ENCODE measurements around the gene CDKL5. TPM values are rescaled to one million over a fixed set of nuclear protein-coding genes. Genes with fewer than 3 reads are reported as not detected.

The CDKL5 gene
- total and polyA plus RNA-seq, 2 experiments from 2014 or later: 7.5 to 13.7 TPM

- TF ChIP-seq, protein P1, sequence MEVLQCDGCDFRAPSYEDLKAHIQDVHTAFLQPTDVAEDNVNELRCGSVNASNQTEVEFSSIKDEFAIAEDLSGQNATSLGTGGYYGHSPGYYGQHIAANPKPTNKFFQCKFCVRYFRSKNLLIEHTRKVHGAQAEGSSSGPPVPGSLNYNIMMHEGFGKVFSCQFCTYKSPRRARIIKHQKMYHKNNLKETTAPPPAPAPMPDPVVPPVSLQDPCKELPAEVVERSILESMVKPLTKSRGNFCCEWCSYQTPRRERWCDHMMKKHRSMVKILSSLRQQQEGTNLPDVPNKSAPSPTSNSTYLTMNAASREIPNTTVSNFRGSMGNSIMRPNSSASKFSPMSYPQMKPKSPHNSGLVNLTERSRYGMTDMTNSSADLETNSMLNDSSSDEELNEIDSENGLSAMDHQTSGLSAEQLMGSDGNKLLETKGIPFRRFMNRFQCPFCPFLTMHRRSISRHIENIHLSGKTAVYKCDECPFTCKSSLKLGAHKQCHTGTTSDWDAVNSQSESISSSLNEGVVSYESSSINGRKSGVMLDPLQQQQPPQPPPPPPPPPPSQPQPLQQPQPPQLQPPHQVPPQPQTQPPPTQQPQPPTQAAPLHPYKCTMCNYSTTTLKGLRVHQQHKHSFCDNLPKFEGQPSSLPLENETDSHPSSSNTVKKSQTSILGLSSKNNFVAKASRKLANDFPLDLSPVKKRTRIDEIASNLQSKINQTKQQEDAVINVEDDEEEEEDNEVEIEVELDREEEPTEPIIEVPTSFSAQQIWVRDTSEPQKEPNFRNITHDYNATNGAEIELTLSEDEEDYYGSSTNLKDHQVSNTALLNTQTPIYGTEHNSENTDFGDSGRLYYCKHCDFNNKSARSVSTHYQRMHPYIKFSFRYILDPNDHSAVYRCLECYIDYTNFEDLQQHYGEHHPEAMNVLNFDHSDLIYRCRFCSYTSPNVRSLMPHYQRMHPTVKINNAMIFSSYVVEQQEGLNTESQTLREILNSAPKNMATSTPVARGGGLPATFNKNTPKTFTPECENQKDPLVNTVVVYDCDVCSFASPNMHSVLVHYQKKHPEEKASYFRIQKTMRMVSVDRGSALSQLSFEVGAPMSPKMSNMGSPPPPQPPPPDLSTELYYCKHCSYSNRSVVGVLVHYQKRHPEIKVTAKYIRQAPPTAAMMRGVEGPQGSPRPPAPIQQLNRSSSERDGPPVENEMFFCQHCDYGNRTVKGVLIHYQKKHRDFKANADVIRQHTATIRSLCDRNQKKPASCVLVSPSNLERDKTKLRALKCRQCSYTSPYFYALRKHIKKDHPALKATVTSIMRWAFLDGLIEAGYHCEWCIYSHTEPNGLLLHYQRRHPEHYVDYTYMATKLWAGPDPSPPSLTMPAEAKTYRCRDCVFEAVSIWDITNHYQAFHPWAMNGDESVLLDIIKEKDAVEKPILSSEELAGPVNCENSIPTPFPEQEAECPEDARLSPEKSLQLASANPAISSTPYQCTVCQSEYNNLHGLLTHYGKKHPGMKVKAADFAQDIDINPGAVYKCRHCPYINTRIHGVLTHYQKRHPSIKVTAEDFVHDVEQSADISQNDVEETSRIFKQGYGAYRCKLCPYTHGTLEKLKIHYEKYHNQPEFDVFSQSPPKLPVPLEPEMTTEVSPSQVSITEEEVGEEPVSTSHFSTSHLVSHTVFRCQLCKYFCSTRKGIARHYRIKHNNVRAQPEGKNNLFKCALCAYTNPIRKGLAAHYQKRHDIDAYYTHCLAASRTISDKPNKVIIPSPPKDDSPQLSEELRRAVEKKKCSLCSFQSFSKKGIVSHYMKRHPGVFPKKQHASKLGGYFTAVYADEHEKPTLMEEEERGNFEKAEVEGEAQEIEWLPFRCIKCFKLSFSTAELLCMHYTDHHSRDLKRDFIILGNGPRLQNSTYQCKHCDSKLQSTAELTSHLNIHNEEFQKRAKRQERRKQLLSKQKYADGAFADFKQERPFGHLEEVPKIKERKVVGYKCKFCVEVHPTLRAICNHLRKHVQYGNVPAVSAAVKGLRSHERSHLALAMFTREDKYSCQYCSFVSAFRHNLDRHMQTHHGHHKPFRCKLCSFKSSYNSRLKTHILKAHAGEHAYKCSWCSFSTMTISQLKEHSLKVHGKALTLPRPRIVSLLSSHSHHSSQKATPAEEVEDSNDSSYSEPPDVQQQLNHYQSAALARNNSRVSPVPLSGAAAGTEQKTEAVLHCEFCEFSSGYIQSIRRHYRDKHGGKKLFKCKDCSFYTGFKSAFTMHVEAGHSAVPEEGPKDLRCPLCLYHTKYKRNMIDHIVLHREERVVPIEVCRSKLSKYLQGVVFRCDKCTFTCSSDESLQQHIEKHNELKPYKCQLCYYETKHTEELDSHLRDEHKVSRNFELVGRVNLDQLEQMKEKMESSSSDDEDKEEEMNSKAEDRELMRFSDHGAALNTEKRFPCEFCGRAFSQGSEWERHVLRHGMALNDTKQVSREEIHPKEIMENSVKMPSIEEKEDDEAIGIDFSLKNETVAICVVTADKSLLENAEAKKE (CRISPR knock-in tag; IDR thresholded peaks at IDR 0.05): no peak
- TF ChIP-seq POLR2AphosphoS5 (IDR thresholded peaks at IDR 0.05; ENCODE audit: low read depth) (no peak), REST (IDR thresholded peaks at IDR 0.05; ENCODE audit: unreplicated experiment) (no peak)
Observed at GRCh38 chrX:18643243-18643642, 217.8 kb downstream of the CDKL5 start (continued).

DNA sequence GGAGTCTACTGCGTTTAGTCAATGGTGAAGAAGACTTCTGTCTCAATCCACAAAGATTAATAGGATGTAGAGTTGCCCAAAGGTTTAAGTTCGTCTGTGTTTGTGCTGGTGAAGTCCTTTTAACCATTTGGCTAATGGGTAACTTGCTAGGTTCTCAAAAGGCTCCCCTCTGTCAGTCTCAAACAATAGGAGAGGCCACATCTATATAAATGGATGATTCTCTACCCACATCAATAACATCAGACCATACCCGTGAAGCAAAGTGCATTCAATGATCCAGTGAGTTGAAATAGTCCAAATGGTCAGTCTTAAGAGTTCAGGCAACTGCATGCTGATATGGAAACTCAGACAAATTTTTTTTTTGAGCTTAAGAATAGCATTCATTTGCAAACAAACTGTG is 218.4 kb downstream of the CDKL5 start:
- no peak overlapping the region for H3K27ac ChIP-seq (ENCODE audit: low read depth)
- no peaks in the 10 kb centered on the region for H3K36me3 Mint-ChIP-seq (ENCODE audit: low read depth)
- H3F3A ChIP-seq (replicated peaks; ENCODE audit: low read depth): no peaks in the 10 kb centered on the region
- no peak overlapping the region for H3K4me3 ChIP-seq
- H3K4me1 ChIP-seq (ENCODE audit: insufficient read depth): no peaks in the 10 kb centered on the region
- H4K20me1 ChIP-seq (replicated peaks; ENCODE audit: insufficient read depth): no peaks in the 10 kb centered on the region
- H3K4me2 ChIP-seq: no peak overlapping the region
- ATAC-seq: no peak
- no peak for DNase-seq (ENCODE audit: low spot score)
- H3K36me3 ChIP-seq (ENCODE audit: insufficient read depth): no peaks in the 10 kb centered on the region
- no peaks in the 10 kb centered on the region for H3K79me2 ChIP-seq (replicated peaks; ENCODE audit: insufficient read depth)
- H3K9me2 ChIP-seq (ENCODE audit: insufficient read depth): no peaks in the 10 kb centered on the region
- no peak overlapping the region for H3K27ac Mint-ChIP-seq
- peaks cover 7% of the 10 kb centered on the region; the same call in 2 of the 3 replicates for H3K4me1 Mint-ChIP-seq
- H3K4me3 Mint-ChIP-seq: no peak overlapping the region
- no peaks in the 10 kb centered on the region for H3K27me3 ChIP-seq (ENCODE audit: insufficient read depth)
- peaks cover 6% of the 10 kb centered on the region for H3K27me3 Mint-ChIP-seq (ENCODE audit: insufficient read depth, low read depth, poor library complexity)
- no peaks in the 10 kb centered on the region for H3K9me3 Mint-ChIP-seq
- no peak overlapping the region for H2AFZ ChIP-seq
- TF ChIP-seq EZH2phosphoT487 (IDR thresholded peaks at IDR 0.05; ENCODE audit: unreplicated experiment) (no peak), JUNB (IDR thresholded peaks at IDR 0.05; ENCODE audit: unreplicated experiment) (no peak), EZH2 (IDR thresholded peaks at IDR 0.05; ENCODE audit: low read depth, unreplicated experiment) (no peak), POLR2AphosphoS5 (IDR thresholded peaks at IDR 0.05; ENCODE audit: low read depth) (no peak), ZNF331 (CRISPR knock-in tag; IDR thresholded peaks at IDR 0.05; ENCODE audit: low read depth) (no peak), CREB1 (CRISPR knock-in tag; IDR thresholded peaks at IDR 0.05; ENCODE audit: low read depth) (no peak), ZNF114 (CRISPR knock-in tag; IDR thresholded peaks at IDR 0.05) (no peak)
- TF ChIP-seq, protein P2, sequence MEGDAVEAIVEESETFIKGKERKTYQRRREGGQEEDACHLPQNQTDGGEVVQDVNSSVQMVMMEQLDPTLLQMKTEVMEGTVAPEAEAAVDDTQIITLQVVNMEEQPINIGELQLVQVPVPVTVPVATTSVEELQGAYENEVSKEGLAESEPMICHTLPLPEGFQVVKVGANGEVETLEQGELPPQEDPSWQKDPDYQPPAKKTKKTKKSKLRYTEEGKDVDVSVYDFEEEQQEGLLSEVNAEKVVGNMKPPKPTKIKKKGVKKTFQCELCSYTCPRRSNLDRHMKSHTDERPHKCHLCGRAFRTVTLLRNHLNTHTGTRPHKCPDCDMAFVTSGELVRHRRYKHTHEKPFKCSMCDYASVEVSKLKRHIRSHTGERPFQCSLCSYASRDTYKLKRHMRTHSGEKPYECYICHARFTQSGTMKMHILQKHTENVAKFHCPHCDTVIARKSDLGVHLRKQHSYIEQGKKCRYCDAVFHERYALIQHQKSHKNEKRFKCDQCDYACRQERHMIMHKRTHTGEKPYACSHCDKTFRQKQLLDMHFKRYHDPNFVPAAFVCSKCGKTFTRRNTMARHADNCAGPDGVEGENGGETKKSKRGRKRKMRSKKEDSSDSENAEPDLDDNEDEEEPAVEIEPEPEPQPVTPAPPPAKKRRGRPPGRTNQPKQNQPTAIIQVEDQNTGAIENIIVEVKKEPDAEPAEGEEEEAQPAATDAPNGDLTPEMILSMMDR (conservative IDR thresholded peaks at IDR 0.05; ENCODE audit: low read depth in 2 of 2): no peak
- TF ChIP-seq, protein P3, sequence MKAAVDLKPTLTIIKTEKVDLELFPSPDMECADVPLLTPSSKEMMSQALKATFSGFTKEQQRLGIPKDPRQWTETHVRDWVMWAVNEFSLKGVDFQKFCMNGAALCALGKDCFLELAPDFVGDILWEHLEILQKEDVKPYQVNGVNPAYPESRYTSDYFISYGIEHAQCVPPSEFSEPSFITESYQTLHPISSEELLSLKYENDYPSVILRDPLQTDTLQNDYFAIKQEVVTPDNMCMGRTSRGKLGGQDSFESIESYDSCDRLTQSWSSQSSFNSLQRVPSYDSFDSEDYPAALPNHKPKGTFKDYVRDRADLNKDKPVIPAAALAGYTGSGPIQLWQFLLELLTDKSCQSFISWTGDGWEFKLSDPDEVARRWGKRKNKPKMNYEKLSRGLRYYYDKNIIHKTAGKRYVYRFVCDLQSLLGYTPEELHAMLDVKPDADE (IDR thresholded peaks at IDR 0.05): no peak

Data from GM23338 (cell line).